Measurements from ENCODE around the gene LPCAT1.
A peak's percentile ranks its signal among the peaks of the same experiment; 100 is the strongest.

LPCAT1 gene

GRCh38 chr5:1480806-1481205, 43.0 kb downstream of the LPCAT1 start:
- in situ Hi-C loops (cut with MboI; ENCODE audit: low pct_unique_long_range_greater_than_20kb, low sequenced_read_pairs, unreplicated experiment), result no loop called here
- no peak for DNase-seq (ENCODE audit: low spot score)
- no peak for TF ChIP-seq CTCF (IDR thresholded peaks at IDR 0.05; ENCODE audit: extremely low read depth, insufficient read depth, missing control alignments)

- DNase-seq (ENCODE audit: low spot score), result no peak
- TF ChIP-seq CTCF (IDR thresholded peaks at IDR 0.05; ENCODE audit: extremely low read depth, insufficient read depth, missing control alignments), result no peak
- in situ Hi-C loops (cut with MboI; ENCODE audit: low pct_unique_long_range_greater_than_20kb, low sequenced_read_pairs, unreplicated experiment), result no loop called here
These were observed 43.5 kb downstream of the LPCAT1 start for GRCh38 chr5:1480217-1480616.

- in situ Hi-C loops (cut with MboI; ENCODE audit: low pct_unique_long_range_greater_than_20kb, low sequenced_read_pairs, unreplicated experiment), result no loop called here
- peak; percentile 80 for DNase-seq (ENCODE audit: low spot score)
- peak; percentile 68 for TF ChIP-seq CTCF (IDR thresholded peaks at IDR 0.05; ENCODE audit: extremely low read depth, insufficient read depth, missing control alignments)
These were observed 44.1 kb downstream of the LPCAT1 start for GRCh38 chr5:1479581-1480188.

GRCh38 chr5:1479066-1479465, 44.7 kb downstream of the LPCAT1 start:
- TF ChIP-seq CTCF (IDR thresholded peaks at IDR 0.05; ENCODE audit: extremely low read depth, insufficient read depth, missing control alignments), result no peak
- in situ Hi-C loops (cut with MboI; ENCODE audit: low pct_unique_long_range_greater_than_20kb, low sequenced_read_pairs, unreplicated experiment), result no loop called here

GRCh38 chr5:1478271-1479035, 45.3 kb downstream of the LPCAT1 start:
- in situ Hi-C loops (cut with MboI; ENCODE audit: low pct_unique_long_range_greater_than_20kb, low sequenced_read_pairs, unreplicated experiment), result no loop called here
- no peak for TF ChIP-seq CTCF (IDR thresholded peaks at IDR 0.05; ENCODE audit: extremely low read depth, insufficient read depth, missing control alignments)
- DNase-seq (ENCODE audit: low spot score), result no peak

More at GRCh38 chr5:1479066-1479465, 44.7 kb downstream of the LPCAT1 start:
- DNase-seq (ENCODE audit: low spot score), result no peak

- in situ Hi-C loops (cut with MboI; ENCODE audit: low pct_unique_long_range_greater_than_20kb, low sequenced_read_pairs, unreplicated experiment), result no loop called here
- DNase-seq (ENCODE audit: low spot score), result no peak
- TF ChIP-seq CTCF (IDR thresholded peaks at IDR 0.05; ENCODE audit: extremely low read depth, insufficient read depth, missing control alignments), result no peak
These were observed 46.4 kb downstream of the LPCAT1 start for GRCh38 chr5:1477341-1477740.
